Gastrocnemius medialis (tissue), 4 donors: Measurements from ENCODE around the gene CACNA2D3. TPM values are rescaled to one million over a fixed set of nuclear protein-coding genes. Genes with fewer than 3 reads are reported as not detected.
A peak's percentile ranks its signal among the peaks of the same experiment; 100 is the strongest.

ENCODE experiments used
- ATAC-seq, 2 donors: fragments of 150-250 bp; one replicate each; pipeline ENCODE4 v1.9.1; 2016
- DNase-seq, 2 donors: peaks; one replicate each; pipeline ENCODE4 v3.0.0-alpha.2; 2019
- H3K27ac ChIP-seq, 4 donors: fragments of 200-600 bp; sonication (generic); 1 replicate in 1 of 4; 2 replicates in 3 of 4; pipeline ENCODE4 v1.5.1; 2016 to 2018; ENCODE audit warnings: mild to moderate bottlenecking in 2 of 4, moderate library complexity in 1 of 4
- H3K27me3 ChIP-seq, 3 donors: fragments of 200-600 bp; sonication (generic) in 2 of 3; 1 replicate in 1 of 3; 2 replicates in 2 of 3; pipeline versions ENCODE4 v1.5.1 to v1.6.0; 2016 to 2019; ENCODE audit warnings: mild to moderate bottlenecking in 1 of 3, moderate library complexity in 1 of 3
- H3K36me3 ChIP-seq, 2 donors: fragments of 200-600 bp; sonication (generic) in 1 of 2; one replicate each; pipeline ENCODE4 v1.5.1; 2017 to 2018
- H3K4me1 ChIP-seq, 2 donors: fragments of 200-600 bp; sonication (generic) in 1 of 2; one replicate each; pipeline ENCODE4 v1.5.1; 2016 to 2017; ENCODE audit warnings: mild to moderate bottlenecking in 2 of 2
- H3K4me3 ChIP-seq, 4 donors: fragments of 200-600 bp; sonication (generic) in 3 of 4; 1 replicate in 1 of 4; 2 replicates in 3 of 4; pipeline ENCODE4 v1.5.1; 2016 to 2019; ENCODE audit warnings: mild to moderate bottlenecking in 2 of 4
- H3K9me3 ChIP-seq, 3 donors: fragments of 200-600 bp; sonication (generic) in 2 of 3; 1 replicate in 1 of 3; 2 replicates in 2 of 3; pipeline ENCODE4 v1.5.1; 2016 to 2019
- CTCF ChIP-seq, 5 experiments: fragments of 450-650 bp in 3 of 5; fragments of 200-600 bp in 2 of 5; sonication (generic) in 2 of 5; IDR thresholded peaks in 4 of 5; conservative IDR thresholded peaks in 1 of 5; 1 replicate in 4 of 5; 2 replicates in 1 of 5; pipeline ENCODE4 v1.5.1; 2016 to 2019; ENCODE audit warnings: antibody characterized with exemption in 5 of 5, mild to moderate bottlenecking in 3 of 5, moderate library complexity in 3 of 5
- POLR2A ChIP-seq, 2 donors: fragments of 450-650 bp; IDR thresholded peaks; one replicate each; pipeline ENCODE4 v1.6.1; 2017; ENCODE audit warnings: antibody characterized with exemption in 2 of 2, mild to moderate bottlenecking in 2 of 2, moderate library complexity in 2 of 2
- in situ Hi-C, 4 donors: fragments of 200-750 bp; cut with MboI; loops; one replicate each; pipeline versions ENCODE4 v1.15.0 to v1.8.0; 2017; ENCODE audit warnings: low sequenced_read_pairs in 4 of 4
- intact Hi-C: fragments of 100-400 bp; cut with DNase I; formaldehyde crosslinking; loops from one replicate; pipeline ENCODE4 v1.15.1; 2023; ENCODE audit warnings: low total_unique reads
- total RNA-seq, 4 donors: library from RNA; depleted of rRNA; stranded (reverse); fragments of >200 nt; gene quantifications; one replicate each; pipeline versions ENCODE4 v1.1.0 to v1.2.3, GENCODE V29; 2016

The CACNA2D3 gene
- total RNA-seq, 4 donors from 2014 or later: 4.7 to 14.4 (median 7.1) TPM

- in situ Hi-C loops (no loop called here), intact Hi-C loops (loop anchor here (5.0 kb wide), 1 partner anchor 233 kb away; the partner anchor contains the start of gene CACNA2D3)
- H3K27me3 ChIP-seq: no peaks in the 10 kb centered on the region
- no peaks in the 10 kb centered on the region for H3K36me3 ChIP-seq
- no peak for DNase-seq
- no peak for TF ChIP-seq POLR2A (IDR thresholded peaks at IDR 0.05)
- no peak for TF ChIP-seq CTCF (IDR thresholded peaks at IDR 0.05 in 4 of 5, conservative IDR thresholded peaks at IDR 0.05 in 1 of 5)
- no peak for ATAC-seq
- no peak overlapping the region for H3K4me3 ChIP-seq
- H3K9me3 ChIP-seq: no peaks in the 10 kb centered on the region
- H3K4me1 ChIP-seq: peaks cover 56 to 60% of the 10 kb centered on the region in 2 donors
- H3K27ac ChIP-seq: peak overlapping the region in 2 of 4 donors; percentile 48 to 49
Observed at GRCh38 chr3:54355800-54356199, 233.4 kb downstream of the CACNA2D3 start.

GRCh38 chr3:54356261-54357045 is 234.1 kb downstream of the CACNA2D3 start:
- H3K27me3 ChIP-seq: no peaks in the 10 kb centered on the region
- peak; percentile 34 to 38 for ATAC-seq
- peaks cover 56 to 60% of the 10 kb centered on the region in 2 donors for H3K4me1 ChIP-seq
- no peaks in the 10 kb centered on the region for H3K36me3 ChIP-seq
- peak; percentile 8 to 44 for DNase-seq
- H3K27ac ChIP-seq: peak overlapping the region in 3 of 4 donors; percentile 5 to 48 (median 44)
- in situ Hi-C loops (no loop called here), intact Hi-C loops (loop anchor here (5.0 kb wide), 1 partner anchor 234 kb away; the partner anchor contains the start of gene CACNA2D3)
- H3K9me3 ChIP-seq: no peaks in the 10 kb centered on the region
- H3K4me3 ChIP-seq: no peak overlapping the region
- TF ChIP-seq CTCF (IDR thresholded peaks at IDR 0.05 in 4 of 5, conservative IDR thresholded peaks at IDR 0.05 in 1 of 5) (no peak), POLR2A (IDR thresholded peaks at IDR 0.05) (no peak)

GRCh38 chr3:54357301-54357700 is 234.9 kb downstream of the CACNA2D3 start:
- no peak for ATAC-seq
- in situ Hi-C loops: no loop called here
- no peak for TF ChIP-seq POLR2A (IDR thresholded peaks at IDR 0.05)
- TF ChIP-seq CTCF (IDR thresholded peaks at IDR 0.05 in 4 of 5, conservative IDR thresholded peaks at IDR 0.05 in 1 of 5): no peak
- no peak overlapping the region for H3K4me3 ChIP-seq
- H3K27me3 ChIP-seq: no peaks in the 10 kb centered on the region
- no peak for DNase-seq
- H3K36me3 ChIP-seq: no peaks in the 10 kb centered on the region
- peaks cover 56 to 60% of the 10 kb centered on the region in 2 donors for H3K4me1 ChIP-seq
- H3K9me3 ChIP-seq: no peaks in the 10 kb centered on the region
- H3K27ac ChIP-seq: peak overlapping the region in 1 of 4 donors; percentile 44
- intact Hi-C loops: loop anchor here (5.0 kb wide), 1 partner anchor 235 kb away; the partner anchor contains the start of gene CACNA2D3

- TF ChIP-seq CTCF (IDR thresholded peaks at IDR 0.05 in 4 of 5, conservative IDR thresholded peaks at IDR 0.05 in 1 of 5) (no peak), POLR2A (IDR thresholded peaks at IDR 0.05) (no peak)
- Histone ChIP-seq H3K27me3 (no peaks in the 10 kb centered on the region), H3K27ac (peak overlapping the region in 3 of 4 donors; percentile 42 to 70 (median 62)), H3K4me3 (no peak overlapping the region), H3K9me3 (no peaks in the 10 kb centered on the region), H3K36me3 (no peaks in the 10 kb centered on the region), H3K4me1 (peaks cover 56 to 58% of the 10 kb centered on the region in 2 donors)
- intact Hi-C loops: loop anchor here (5.0 kb wide), 1 partner anchor 236 kb away; the partner anchor contains the start of gene CACNA2D3
- DNase-seq (peak; percentile 48 to 65), ATAC-seq (peak; percentile 58 to 61)
- in situ Hi-C loops: no loop called here
Observed at GRCh38 chr3:54358316-54358715, 236.0 kb downstream of the CACNA2D3 start.
